Transverse colon (tissue), 3 donors: ENCODE results near the gene PRR9.
A peak's percentile ranks its signal among the peaks of the same experiment; 100 is the strongest.

Source experiments
- EP300 ChIP-seq: sonication (generic); formaldehyde crosslinking; IDR thresholded peaks from one replicate; pipeline ENCODE4 v1.6.1; 2017; ENCODE audit warnings: antibody characterized with exemption, low read depth
- POLR2A ChIP-seq: fragments of 450-650 bp; IDR thresholded peaks from one replicate; pipeline ENCODE4 v1.6.1; 2016; ENCODE audit warnings: antibody characterized with exemption, mild to moderate bottlenecking, moderate library complexity
- TF ChIP-seq, protein P1 (sequence below), 5 experiments: fragments of 200-600 bp in 3 of 5; fragments of 450-650 bp in 2 of 5; sonication (generic) in 3 of 5; IDR thresholded peaks; 1 replicate in 2 of 5; 2 replicates in 3 of 5; pipeline ENCODE4 v1.5.1; 2016 to 2017; ENCODE audit warnings: antibody characterized with exemption in 5 of 5, inconsistent platforms in 3 of 5, mild to moderate bottlenecking in 2 of 5, moderate library complexity in 1 of 5

- TF ChIP-seq POLR2A (no peak), EP300 (no peak)
- TF ChIP-seq, protein P1, sequence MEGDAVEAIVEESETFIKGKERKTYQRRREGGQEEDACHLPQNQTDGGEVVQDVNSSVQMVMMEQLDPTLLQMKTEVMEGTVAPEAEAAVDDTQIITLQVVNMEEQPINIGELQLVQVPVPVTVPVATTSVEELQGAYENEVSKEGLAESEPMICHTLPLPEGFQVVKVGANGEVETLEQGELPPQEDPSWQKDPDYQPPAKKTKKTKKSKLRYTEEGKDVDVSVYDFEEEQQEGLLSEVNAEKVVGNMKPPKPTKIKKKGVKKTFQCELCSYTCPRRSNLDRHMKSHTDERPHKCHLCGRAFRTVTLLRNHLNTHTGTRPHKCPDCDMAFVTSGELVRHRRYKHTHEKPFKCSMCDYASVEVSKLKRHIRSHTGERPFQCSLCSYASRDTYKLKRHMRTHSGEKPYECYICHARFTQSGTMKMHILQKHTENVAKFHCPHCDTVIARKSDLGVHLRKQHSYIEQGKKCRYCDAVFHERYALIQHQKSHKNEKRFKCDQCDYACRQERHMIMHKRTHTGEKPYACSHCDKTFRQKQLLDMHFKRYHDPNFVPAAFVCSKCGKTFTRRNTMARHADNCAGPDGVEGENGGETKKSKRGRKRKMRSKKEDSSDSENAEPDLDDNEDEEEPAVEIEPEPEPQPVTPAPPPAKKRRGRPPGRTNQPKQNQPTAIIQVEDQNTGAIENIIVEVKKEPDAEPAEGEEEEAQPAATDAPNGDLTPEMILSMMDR (IDR thresholded peaks at IDR 0.05), result peak in 1 of 5 experiments; percentile 15
Observed at GRCh38 chr1:153265457-153265856, 48.1 kb downstream of the PRR9 start.
